ENCODE measurements around the gene MYO5A.
A peak's percentile ranks its signal among the peaks of the same experiment; 100 is the strongest.
"Not testable (repeated sequence)": the region's sequence is repeated elsewhere in the genome, so short reads cannot be mapped to it uniquely, and the experiment has no call there.

Gene MYO5A

GRCh38 chr15:52528564-52529340 is at the start of gene MYO5A:
MYO5A (minus strand) TSS chr15:52528880; CDS start chr15:52528806, 74 bp downstream.
- peak; percentile 81 for DNase-seq (ENCODE audit: insufficient read length, low spot score)
- FAIRE-seq = no peak

DNA sequence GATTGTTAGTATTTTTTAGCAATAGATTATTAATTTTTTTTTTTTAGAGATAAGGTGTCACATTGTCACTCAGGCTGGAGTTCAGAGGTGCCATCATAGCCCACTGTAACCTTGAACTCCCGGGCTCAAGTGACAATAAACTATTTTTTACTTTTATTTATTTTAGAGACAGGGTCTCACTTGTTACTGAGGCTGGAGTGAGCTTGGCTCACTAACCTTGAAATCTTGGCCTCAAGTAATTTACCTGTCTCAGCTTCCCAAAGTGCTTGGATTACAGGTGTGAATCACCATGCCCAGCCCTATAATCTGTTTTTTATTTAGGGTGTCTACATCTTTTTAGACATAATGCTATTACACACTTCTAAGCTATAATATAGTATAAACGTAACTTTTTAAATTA is 48.0 kb upstream of the MYO5A start:
- DNase-seq (ENCODE audit: insufficient read length, low spot score) (no peak), FAIRE-seq (no peak)

DNA sequence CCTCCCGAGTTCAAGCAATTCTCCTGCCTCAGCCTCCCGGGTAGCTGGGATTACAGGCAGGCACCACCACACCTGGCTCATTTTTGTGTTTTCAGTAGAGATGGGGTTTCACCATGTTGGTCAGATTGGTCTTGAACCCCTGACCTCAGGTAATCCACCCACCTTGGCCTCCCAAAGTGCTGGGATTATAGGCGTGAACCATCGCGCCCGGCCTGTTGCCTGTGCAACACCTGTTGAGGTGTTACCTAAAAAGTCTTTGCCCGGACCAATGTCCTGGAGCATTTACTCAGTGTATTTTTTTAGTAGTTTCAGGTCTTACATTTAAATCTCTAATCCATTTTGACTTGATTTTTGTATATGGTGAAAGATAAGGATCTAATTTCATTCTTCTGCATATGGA is 46.9 kb upstream of the MYO5A start:
- not testable (repeated sequence) for DNase-seq (ENCODE audit: insufficient read length, low spot score); FAIRE-seq

- FAIRE-seq (no peak), DNase-seq (ENCODE audit: insufficient read length, low spot score) (no peak)
Measured at GRCh38 chr15:52575072-52575471, 46.4 kb upstream of the MYO5A start.

GRCh38 chr15:52574623-52575022 is 45.9 kb upstream of the MYO5A start:
- DNase-seq (ENCODE audit: insufficient read length, low spot score); FAIRE-seq: not testable (repeated sequence)

DNA sequence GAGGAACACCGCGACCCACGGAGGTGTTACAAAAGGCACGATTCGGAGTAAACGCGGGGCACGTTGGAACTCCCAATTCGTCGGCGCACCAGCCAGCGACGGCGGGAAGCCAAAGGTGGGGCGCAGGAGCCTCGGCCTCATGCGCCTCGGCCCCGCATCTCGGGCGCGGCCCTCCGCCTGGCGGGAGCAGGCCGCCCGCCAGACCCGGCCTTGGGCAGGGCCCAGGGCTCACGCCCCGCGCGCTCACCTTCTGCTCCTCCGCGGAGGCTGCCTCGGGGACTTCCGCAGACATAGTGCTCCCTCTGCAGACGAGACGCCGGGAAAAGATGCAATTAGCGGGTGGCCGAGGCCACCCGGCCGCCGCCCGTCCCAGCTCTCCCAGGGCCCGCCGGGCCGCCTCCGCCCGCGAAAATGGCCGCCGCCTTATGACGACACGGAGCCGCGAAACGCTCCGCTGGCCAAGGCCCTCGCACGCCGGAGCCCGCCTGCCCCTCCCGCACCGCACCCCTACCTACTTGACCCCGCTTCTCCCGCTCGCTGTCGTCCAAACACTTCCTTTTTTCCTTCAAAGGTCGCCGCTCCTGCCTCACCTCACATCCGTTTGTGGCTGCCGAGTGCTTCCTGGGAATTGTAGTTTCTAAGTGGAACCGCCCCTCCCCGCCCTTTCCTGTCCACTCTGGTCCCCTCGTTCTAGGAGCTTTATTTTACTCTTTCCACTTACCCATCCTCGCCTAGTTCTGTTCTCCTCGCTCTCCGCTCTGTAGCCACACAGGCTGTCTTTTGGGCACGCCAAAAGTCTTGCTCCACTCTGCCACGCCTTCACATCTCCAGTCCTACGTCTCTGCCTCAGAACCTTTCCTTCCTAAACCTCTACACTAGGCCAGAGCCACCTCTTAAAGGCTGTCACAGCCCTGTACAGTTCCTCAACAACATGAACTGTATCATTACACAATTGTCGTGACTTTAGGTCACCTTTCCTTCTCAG is 40.2 kb upstream of the MYO5A start, which contains the start of gene ARPP19:
Gene ARPP19 (minus strand): TSS at position 430 of the 985 bp plus-strand sequence. CDS start 138 bp downstream, at position 292.
- FAIRE-seq (peak; percentile 89), DNase-seq (ENCODE audit: insufficient read length, low spot score) (peak; percentile 67)

DNA sequence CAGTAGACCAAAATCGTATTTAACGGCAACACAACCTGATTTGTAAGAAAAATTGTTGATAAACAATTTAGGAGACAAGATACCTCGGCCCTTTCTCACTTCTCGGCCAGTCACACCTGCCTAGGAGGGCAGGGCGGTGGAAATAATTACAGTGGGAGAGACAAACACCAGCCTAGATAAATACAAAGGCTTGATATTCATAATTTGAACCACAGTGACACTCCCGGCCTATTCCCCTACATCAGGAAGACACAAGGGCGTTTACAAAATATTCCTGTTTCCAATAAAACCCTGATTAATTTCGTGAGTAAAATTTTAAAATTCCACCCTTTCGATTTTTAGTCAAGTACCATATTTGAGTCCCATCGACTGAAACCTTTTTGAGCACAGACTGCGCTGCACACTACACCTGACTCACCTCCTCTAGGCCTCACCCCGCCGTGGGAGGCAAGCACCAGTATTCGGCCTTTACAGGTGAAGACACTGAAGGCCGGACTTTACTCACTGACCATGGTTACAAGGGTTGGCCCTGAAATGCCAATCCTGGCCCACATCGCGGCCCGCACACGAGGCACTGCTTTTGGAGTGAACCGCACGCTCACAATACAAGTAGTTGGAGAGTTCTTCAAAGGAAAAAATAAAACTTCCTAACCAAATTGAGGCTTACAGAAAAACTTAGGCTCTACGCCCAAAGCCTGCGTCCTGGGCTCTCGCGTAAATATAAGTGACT is 39.4 kb upstream of the MYO5A start:
- FAIRE-seq (no peak), DNase-seq (ENCODE audit: insufficient read length, low spot score) (peak; percentile 12)

DNA sequence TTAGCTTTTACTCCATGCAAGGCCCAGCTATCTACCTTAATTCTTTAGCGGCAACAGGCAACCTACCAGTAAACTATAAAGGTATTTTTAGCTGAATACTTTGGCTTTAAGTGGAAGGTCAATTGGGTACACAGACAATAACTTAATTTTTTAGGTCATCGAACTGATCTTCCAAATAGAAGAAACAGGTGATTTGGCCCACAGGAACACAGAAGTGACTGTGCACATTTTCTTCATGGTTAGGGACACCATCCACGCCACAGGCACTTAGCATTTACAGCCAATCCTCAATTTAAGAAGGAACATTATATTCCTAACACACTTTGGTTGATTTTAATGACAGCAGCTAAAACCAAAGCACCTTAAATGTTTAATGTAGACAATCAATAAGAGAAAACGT is 38.2 kb upstream of the MYO5A start:
- DNase-seq (ENCODE audit: insufficient read length, low spot score) (no peak), FAIRE-seq (no peak)

DNA sequence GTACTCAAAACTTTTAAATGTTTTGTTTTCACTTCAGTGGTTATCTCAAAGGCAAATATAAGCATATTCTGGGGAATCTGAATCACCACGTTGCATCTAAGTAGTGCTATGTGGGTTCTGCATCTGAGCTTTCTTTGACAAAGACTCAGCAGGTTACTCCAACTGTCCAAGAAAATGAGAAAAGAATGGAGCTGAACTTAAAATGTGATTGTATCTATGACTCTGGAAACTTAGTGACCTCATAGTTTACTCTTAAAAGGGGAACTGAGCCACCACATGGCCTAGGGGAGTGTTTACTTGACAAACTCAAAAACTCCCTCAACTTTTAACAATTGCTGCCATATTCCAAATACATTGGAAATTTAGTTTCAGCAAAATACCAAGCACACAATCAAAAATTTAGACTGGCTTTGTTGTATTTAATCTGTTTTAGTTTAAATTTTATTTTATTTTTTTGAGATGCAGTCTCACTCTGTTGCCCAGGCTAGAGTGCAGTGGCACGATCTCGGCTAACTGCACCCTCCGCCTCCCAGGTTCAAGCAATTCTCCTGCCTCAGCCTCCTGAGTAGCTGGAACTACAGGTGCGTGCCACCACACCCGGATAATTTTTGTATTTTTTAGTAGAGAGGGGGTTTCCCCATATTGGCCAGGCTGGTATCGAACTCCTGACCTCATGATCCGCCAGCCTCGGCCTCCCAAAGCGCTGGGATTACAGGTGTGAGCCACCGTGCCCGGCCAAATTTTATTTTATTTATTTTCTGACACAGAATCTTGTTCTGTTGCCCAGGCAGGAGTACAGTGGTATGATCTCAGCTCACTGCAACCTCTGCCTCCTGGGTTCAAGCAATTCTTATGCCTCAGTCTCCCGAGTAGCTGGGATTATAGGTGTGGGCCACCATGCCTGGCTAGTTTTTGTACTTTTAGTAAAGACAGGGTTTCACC is 37.0 kb upstream of the MYO5A start:
- FAIRE-seq; DNase-seq (ENCODE audit: insufficient read length, low spot score): not testable (repeated sequence)

GRCh38 chr15:52563501-52564060 is 34.9 kb upstream of the MYO5A start:
- DNase-seq (ENCODE audit: insufficient read length, low spot score) (no peak), FAIRE-seq (no peak)

GRCh38 chr15:52559575-52559974 is 30.9 kb upstream of the MYO5A start:
- peak; percentile 55 for FAIRE-seq
- no peak for DNase-seq (ENCODE audit: insufficient read length, low spot score)

DNA sequence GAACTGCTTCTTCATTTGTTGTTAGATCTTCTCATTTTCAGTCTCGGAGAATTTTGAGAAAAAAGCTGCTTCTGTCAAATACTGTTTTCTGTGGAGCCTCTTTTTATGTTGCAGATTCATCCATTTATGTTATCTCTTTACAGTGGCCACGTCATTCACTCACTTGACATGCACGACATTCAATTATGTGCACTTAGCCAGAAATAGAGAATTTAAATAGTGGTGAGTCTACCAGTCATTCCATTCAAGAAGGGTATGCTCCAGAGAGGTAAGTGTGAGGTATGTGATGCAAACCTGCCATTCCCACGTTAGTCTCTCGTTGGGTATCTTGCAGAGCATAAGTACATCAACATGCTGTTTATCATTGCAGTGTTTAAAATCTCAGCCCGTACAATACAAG is 30.3 kb upstream of the MYO5A start:
- peak; percentile 18 for FAIRE-seq
- no peak for DNase-seq (ENCODE audit: insufficient read length, low spot score)

DNA sequence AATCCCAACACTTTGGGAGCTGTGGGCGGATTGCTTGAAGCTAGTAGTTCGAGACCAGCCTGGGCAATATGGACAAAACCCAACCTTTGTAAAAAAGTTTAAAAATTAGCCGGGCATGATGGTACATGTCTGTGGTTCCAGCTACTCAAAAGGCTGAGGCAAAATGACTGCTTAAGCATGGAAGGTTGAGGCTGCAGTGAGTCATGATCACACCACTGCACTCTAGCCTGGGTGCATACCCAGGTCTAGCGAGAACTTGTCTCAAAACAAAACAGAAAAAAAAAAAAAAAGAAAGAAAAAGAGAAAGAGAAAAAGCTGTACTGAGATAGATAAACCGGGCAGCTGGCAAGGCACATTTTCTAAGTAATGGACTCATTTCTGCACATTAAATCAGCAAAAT is 29.5 kb upstream of the MYO5A start:
- peak; percentile 69 for FAIRE-seq
- DNase-seq (ENCODE audit: insufficient read length, low spot score) = no peak

GRCh38 chr15:52557274-52557641 is 28.6 kb upstream of the MYO5A start:
- FAIRE-seq (no peak), DNase-seq (ENCODE audit: insufficient read length, low spot score) (no peak)

GRCh38 chr15:52556524-52557273 is 28.0 kb upstream of the MYO5A start:
- FAIRE-seq (no peak), DNase-seq (ENCODE audit: insufficient read length, low spot score) (no peak)

- no peak for FAIRE-seq
- DNase-seq (ENCODE audit: insufficient read length, low spot score) = no peak
Measured at GRCh38 chr15:52552303-52552702, 23.6 kb upstream of the MYO5A start.

- FAIRE-seq (no peak), DNase-seq (ENCODE audit: insufficient read length, low spot score) (no peak)
Measured at GRCh38 chr15:52551762-52552161, 23.1 kb upstream of the MYO5A start.

DNA sequence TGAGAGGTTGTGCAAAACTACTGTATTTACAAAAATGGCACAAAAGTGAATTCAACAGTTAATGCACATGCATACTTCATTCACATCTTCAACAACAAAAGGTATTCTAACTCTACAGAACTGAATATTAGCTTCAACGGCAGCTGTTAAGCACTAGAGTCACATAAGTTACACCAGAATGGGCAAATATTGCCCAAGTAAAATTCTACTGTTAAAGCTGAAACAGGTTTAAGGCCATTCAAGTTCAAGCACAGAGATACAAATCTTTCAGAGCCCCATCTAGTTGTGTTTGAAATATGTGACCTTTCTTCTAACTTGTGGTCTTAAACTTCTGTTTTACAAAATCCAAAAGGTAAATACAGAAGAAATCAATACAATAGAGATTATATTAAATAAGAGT is 22.5 kb upstream of the MYO5A start:
- DNase-seq (ENCODE audit: insufficient read length, low spot score) = not testable (repeated sequence)
- FAIRE-seq = peak; percentile 48
